ENCODE results near the gene NLRP2B.
"Not testable (repeated sequence)": the region's sequence is repeated elsewhere in the genome, so short reads cannot be mapped to it uniquely, and the experiment has no call there.

The NLRP2B gene

GRCh38 chrX:57629438-57629837 is 50.6 kb downstream of the NLRP2B start:
- not testable (repeated sequence) for H3K27ac Mint-ChIP-seq, H3K4me1 Mint-ChIP-seq, H3K4me3 Mint-ChIP-seq, DNase-seq, H3K27me3 Mint-ChIP-seq, ATAC-seq
- peaks cover 6 to 25% of the 10 kb centered on the region in 2 donors for H3K9me3 Mint-ChIP-seq

Data from stimulated activated naive CD8-positive, alpha-beta T cell treated with anti-CD3 and anti-CD28 coated beads, Interleukin-15, amount 100 ng/mL, for 72 hours (primary cell).